Activated T-helper 17 cell treated with anti-CD3 and anti-CD28 coated beads, Interleukin-2, amount 50 U/mL, for 72 hours (primary cell): ENCODE data around the gene RP9. TPM values are rescaled to one million over a fixed set of nuclear protein-coding genes. Genes with fewer than 3 reads are reported as not detected.
"Not testable (repeated sequence)": the region's sequence is repeated elsewhere in the genome, so short reads cannot be mapped to it uniquely, and the experiment has no call there.

ENCODE experiments used
- ATAC-seq: fragments of 150-1000 bp; cut with Tn5 transposase; replicated peaks from 2 replicates; pipeline ENCODE4 v1.10.0; 2021; ENCODE audit warnings: mild to moderate bottlenecking, moderate library complexity
- H3K27ac Mint-ChIP-seq: one replicate; pipeline ENCODE4 v1.8.0; 2022; ENCODE audit warnings: mixed read lengths
- H3K27me3 Mint-ChIP-seq: one replicate; pipeline ENCODE4 v1.8.0; 2022; ENCODE audit warnings: mixed read lengths
- H3K36me3 Mint-ChIP-seq: one replicate; pipeline ENCODE4 v1.8.0; 2022; ENCODE audit warnings: low read depth, mild to moderate bottlenecking, mixed read lengths
- H3K4me1 Mint-ChIP-seq: one replicate; pipeline ENCODE4 v1.8.0; 2022; ENCODE audit warnings: mixed read lengths
- H3K4me3 Mint-ChIP-seq: one replicate; pipeline ENCODE4 v1.8.0; 2022; ENCODE audit warnings: mild to moderate bottlenecking, mixed read lengths
- H3K9me3 Mint-ChIP-seq: one replicate; pipeline ENCODE4 v1.8.0; 2022; ENCODE audit warnings: mixed read lengths
- total RNA-seq, 2 donors: library from RNA; stranded (reverse); gene quantifications; one replicate each; pipeline ENCODE4 v1.2.3, GENCODE V29; 2022

RP9 gene
- total RNA-seq, 2 donors from 2014 or later, result 5.2 to 11.2 TPM

GRCh38 chr7:33127085-33127484 lies 17.9 kb upstream of the RP9 start:
- Mint-ChIP-seq H3K4me3 (no peak overlapping the region), H3K27me3 (peaks cover under 1% of the 10 kb centered on the region), H3K9me3 (no peaks in the 10 kb centered on the region), H3K4me1 (peaks cover 6% of the 10 kb centered on the region), H3K27ac (no peak overlapping the region), H3K36me3 (no peaks in the 10 kb centered on the region)
- no peak for ATAC-seq

- no peak overlapping the region for H3K4me3 Mint-ChIP-seq
- H3K9me3 Mint-ChIP-seq, result peaks cover 3% of the 10 kb centered on the region
- no peak overlapping the region for H3K27ac Mint-ChIP-seq
- no peak for ATAC-seq
- H3K36me3 Mint-ChIP-seq, result no peaks in the 10 kb centered on the region
- peaks cover 15% of the 10 kb centered on the region for H3K27me3 Mint-ChIP-seq
- no peaks in the 10 kb centered on the region for H3K4me1 Mint-ChIP-seq
Observed at GRCh38 chr7:33118383-33118782, 9.2 kb upstream of the RP9 start.

GRCh38 chr7:33114976-33115375 lies 5.8 kb upstream of the RP9 start:
- Mint-ChIP-seq H3K27me3 (peaks cover 12% of the 10 kb centered on the region), H3K4me1 (no peaks in the 10 kb centered on the region), H3K4me3 (no peak overlapping the region), H3K9me3 (peaks cover 3% of the 10 kb centered on the region), H3K36me3 (no peaks in the 10 kb centered on the region), H3K27ac (no peak overlapping the region)
- no peak for ATAC-seq

GRCh38 chr7:33111614-33112013 lies 2.4 kb upstream of the RP9 start:
- Mint-ChIP-seq H3K27ac (no peak overlapping the region), H3K9me3 (no peaks in the 10 kb centered on the region), H3K4me1 (peaks cover 17% of the 10 kb centered on the region), H3K4me3 (no peak overlapping the region), H3K27me3 (peaks cover 8% of the 10 kb centered on the region), H3K36me3 (no peaks in the 10 kb centered on the region)
- no peak for ATAC-seq

- peak overlapping the region; percentile 62 for H3K4me3 Mint-ChIP-seq
- peaks cover 4% of the 10 kb centered on the region for H3K27me3 Mint-ChIP-seq
- H3K36me3 Mint-ChIP-seq, result no peaks in the 10 kb centered on the region
- H3K4me1 Mint-ChIP-seq, result peaks cover 21% of the 10 kb centered on the region
- H3K27ac Mint-ChIP-seq, result peak overlapping the region; percentile 28
- ATAC-seq, result no peak
- H3K9me3 Mint-ChIP-seq, result no peaks in the 10 kb centered on the region
Observed at GRCh38 chr7:33109758-33110238, 594 bp upstream of the RP9 start.

- H3K27ac Mint-ChIP-seq, result peak overlapping the region; percentile 94
- ATAC-seq, result peak; percentile 5
Observed at GRCh38 chr7:33108554-33109004, 625 bp downstream of the RP9 start.

GRCh38 chr7:33107136-33108066 lies 1.8 kb downstream of the RP9 start:
- no peaks in the 10 kb centered on the region for H3K9me3 Mint-ChIP-seq
- H3K4me3 Mint-ChIP-seq, result peak overlapping the region; percentile 98
- H3K36me3 Mint-ChIP-seq, result peaks cover 20% of the 10 kb centered on the region
- H3K27ac Mint-ChIP-seq, result peak overlapping the region; percentile 94
- peak; percentile 25 for ATAC-seq
- peaks cover 24% of the 10 kb centered on the region for H3K4me1 Mint-ChIP-seq
- H3K27me3 Mint-ChIP-seq, result peaks cover 3% of the 10 kb centered on the region

More at GRCh38 chr7:33108554-33109004, 625 bp downstream of the RP9 start:
- Mint-ChIP-seq H3K9me3 (no peaks in the 10 kb centered on the region), H3K36me3 (peaks cover 8% of the 10 kb centered on the region), H3K4me1 (peaks cover 24% of the 10 kb centered on the region), H3K27me3 (peaks cover 3% of the 10 kb centered on the region), H3K4me3 (peak overlapping the region; percentile 98)

GRCh38 chr7:33101906-33102305 lies 7.3 kb downstream of the RP9 start:
- Mint-ChIP-seq H3K4me1 (peaks cover 7% of the 10 kb centered on the region), H3K4me3 (no peak overlapping the region)
- no peak for ATAC-seq

GRCh38 chr7:33100770-33101169 lies 8.4 kb downstream of the RP9 start:
- H3K27ac Mint-ChIP-seq, result no peak overlapping the region
- no peak for ATAC-seq
- peaks cover 7% of the 10 kb centered on the region for H3K4me1 Mint-ChIP-seq
- no peaks in the 10 kb centered on the region for H3K27me3 Mint-ChIP-seq
- H3K36me3 Mint-ChIP-seq, result peaks cover 86% of the 10 kb centered on the region
- no peaks in the 10 kb centered on the region for H3K9me3 Mint-ChIP-seq
- no peak overlapping the region for H3K4me3 Mint-ChIP-seq

More at GRCh38 chr7:33101906-33102305, 7.3 kb downstream of the RP9 start:
- Mint-ChIP-seq H3K27ac (no peak overlapping the region), H3K36me3 (peaks cover 75% of the 10 kb centered on the region), H3K27me3 (no peaks in the 10 kb centered on the region), H3K9me3 (no peaks in the 10 kb centered on the region)

GRCh38 chr7:33099154-33099940 lies 9.9 kb downstream of the RP9 start:
- peaks cover 100% of the 10 kb centered on the region for H3K36me3 Mint-ChIP-seq

GRCh38 chr7:33094745-33095275 lies 14.4 kb downstream of the RP9 start:
- peaks cover 73% of the 10 kb centered on the region for H3K36me3 Mint-ChIP-seq
- not testable (repeated sequence) for H3K4me3 Mint-ChIP-seq, H3K4me1 Mint-ChIP-seq, H3K27ac Mint-ChIP-seq, H3K27me3 Mint-ChIP-seq, H3K9me3 Mint-ChIP-seq, ATAC-seq

More at GRCh38 chr7:33099154-33099940, 9.9 kb downstream of the RP9 start:
- Mint-ChIP-seq H3K27ac (no peak overlapping the region), H3K27me3 (no peaks in the 10 kb centered on the region), H3K4me3 (no peak overlapping the region), H3K4me1 (no peaks in the 10 kb centered on the region), H3K9me3 (no peaks in the 10 kb centered on the region)
- no peak for ATAC-seq

GRCh38 chr7:33093266-33093665 lies 15.9 kb downstream of the RP9 start:
- Mint-ChIP-seq H3K9me3 (no peaks in the 10 kb centered on the region), H3K4me1 (no peaks in the 10 kb centered on the region), H3K27ac (peak overlapping the region; percentile 50), H3K4me3 (no peak overlapping the region), H3K36me3 (peaks cover 58% of the 10 kb centered on the region), H3K27me3 (no peaks in the 10 kb centered on the region)
- ATAC-seq, result no peak

GRCh38 chr7:33091641-33092191 lies 17.5 kb downstream of the RP9 start:
- H3K27ac Mint-ChIP-seq, result peak overlapping the region; percentile 16
- no peaks in the 10 kb centered on the region for H3K27me3 Mint-ChIP-seq
- no peaks in the 10 kb centered on the region for H3K9me3 Mint-ChIP-seq
- peaks cover 42% of the 10 kb centered on the region for H3K36me3 Mint-ChIP-seq
- no peak for ATAC-seq
- no peak overlapping the region for H3K4me3 Mint-ChIP-seq
- no peaks in the 10 kb centered on the region for H3K4me1 Mint-ChIP-seq

- no peaks in the 10 kb centered on the region for H3K4me1 Mint-ChIP-seq
- H3K4me3 Mint-ChIP-seq, result no peak overlapping the region
- H3K36me3 Mint-ChIP-seq, result peaks cover 36% of the 10 kb centered on the region
- H3K9me3 Mint-ChIP-seq, result no peaks in the 10 kb centered on the region
- no peak for ATAC-seq
- peak overlapping the region; percentile 16 for H3K27ac Mint-ChIP-seq
- H3K27me3 Mint-ChIP-seq, result no peaks in the 10 kb centered on the region
Observed at GRCh38 chr7:33091111-33091531, 18.1 kb downstream of the RP9 start.
